ENCODE data around the gene TMEM45A. TPM values are rescaled to one million over a fixed set of nuclear protein-coding genes. Genes with fewer than 3 reads are reported as not detected.
"Not testable (repeated sequence)": the region's sequence is repeated elsewhere in the genome, so short reads cannot be mapped to it uniquely, and the experiment has no call there.

Gene TMEM45A
- total RNA-seq, 1 donor from 2014 or later, result 2.9 TPM

DNA sequence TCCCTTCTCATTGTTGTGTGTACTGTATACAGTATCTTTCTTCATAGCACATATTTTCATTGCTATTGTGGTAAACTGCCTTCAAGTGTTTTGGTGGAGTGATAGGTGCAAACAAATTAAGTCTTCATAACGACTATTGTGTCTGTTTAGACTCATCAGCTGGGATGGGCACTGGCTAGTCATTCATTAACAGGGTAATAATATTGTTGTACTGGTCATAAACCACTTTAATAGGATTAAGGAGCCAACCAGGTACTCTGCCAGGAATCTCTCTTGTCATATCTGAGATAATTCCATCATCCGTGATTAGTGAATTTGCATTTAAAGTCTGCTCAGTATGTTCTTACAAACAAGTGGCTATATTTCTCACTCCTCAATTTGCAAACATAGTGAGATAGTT lies 10.2 kb upstream of the TMEM45A start:
- no peak for FAIRE-seq
- DNase-seq (ENCODE audit: low spot score in 2 of 2), result no peak

DNA sequence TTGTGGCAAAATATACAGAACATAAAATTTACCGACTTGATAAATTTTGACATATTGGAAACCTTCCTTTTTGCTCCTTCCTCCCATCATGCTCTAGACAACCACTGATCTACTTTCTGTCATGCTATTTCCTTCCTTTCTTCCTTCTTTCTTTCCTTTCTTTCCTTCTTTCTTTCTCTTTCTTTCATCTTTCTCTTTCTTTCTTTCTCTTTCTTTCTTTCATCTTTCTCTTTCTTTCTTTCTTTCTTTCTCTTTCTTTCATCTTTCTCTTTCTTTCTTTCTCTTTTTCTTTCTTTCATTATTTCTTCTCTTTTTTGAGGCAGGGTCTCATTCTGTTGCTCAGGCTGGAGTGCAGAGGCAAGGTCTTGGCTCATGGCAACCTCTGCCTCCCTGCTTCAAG lies 8.9 kb upstream of the TMEM45A start:
- FAIRE-seq, result no peak
- DNase-seq (ENCODE audit: low spot score in 2 of 2), result no peak

DNA sequence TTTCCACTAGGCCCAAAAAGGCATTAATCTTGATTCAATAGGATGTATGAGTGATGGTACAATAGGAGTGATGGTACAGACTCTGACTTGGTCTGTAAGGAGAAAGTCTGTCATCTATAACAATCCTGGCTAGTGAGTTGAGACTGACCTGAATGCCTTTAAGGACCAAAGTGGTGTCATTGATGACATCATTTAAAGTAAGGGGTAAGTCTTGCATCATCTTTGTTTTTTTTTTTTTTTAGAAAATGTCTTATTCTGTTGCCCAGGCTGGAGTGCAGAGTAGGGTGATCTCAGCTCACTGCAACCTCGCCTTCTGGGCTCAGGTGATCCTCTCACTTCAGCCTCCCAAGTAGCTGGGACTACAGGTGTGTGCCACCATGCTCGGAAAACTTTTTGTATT lies 5.6 kb upstream of the TMEM45A start:
- DNase-seq (ENCODE audit: low spot score in 2 of 2) (no peak), FAIRE-seq (no peak)

DNA sequence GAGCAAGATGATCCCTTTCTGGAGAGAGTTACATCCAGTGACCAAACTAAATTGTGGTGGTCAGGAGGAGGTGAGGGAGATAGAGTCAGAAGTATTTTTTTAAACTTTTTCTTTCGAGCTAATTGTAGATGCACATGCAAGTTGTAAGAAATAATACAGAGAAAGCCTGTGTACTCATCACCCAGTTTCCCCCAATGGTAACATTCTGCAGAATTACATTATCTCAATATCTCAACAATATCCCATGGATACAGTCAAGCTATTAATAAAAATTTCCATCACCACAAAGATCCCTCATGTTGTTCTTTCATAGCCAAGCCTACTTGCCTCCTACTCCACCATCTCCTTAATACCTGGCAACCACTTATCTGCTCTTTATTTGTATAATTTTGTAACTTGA lies 3.3 kb upstream of the TMEM45A start:
- DNase-seq (ENCODE audit: low spot score in 2 of 2), result no peak
- no peak for FAIRE-seq

DNA sequence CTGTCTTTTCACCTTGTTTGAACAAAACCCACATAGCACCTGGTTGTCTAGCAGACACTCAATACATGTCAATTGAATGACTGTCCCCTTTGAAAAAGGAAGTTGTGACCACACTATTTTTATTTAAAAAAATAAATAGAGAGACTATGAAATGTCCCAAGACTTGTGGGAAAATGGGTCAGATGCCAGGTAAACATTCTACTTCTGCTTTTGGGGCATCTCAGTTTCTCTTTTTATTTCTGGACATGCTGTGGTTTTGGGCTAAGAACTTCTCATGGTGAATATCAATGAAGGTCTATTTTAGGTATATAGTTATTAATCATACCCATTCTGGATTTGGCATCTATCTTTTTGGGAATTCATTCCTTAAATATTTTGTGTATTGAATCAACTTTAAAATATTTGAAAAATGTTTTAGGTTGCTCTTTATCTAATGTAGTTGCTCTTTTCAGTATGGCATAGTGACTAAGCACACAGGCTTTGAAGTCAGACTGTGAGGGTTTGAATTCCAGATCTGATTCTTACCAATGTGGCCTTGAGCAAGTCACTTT lies 4.4 kb downstream of the TMEM45A start:
- no peak for DNase-seq (ENCODE audit: low spot score in 2 of 2)
- no peak for FAIRE-seq

DNA sequence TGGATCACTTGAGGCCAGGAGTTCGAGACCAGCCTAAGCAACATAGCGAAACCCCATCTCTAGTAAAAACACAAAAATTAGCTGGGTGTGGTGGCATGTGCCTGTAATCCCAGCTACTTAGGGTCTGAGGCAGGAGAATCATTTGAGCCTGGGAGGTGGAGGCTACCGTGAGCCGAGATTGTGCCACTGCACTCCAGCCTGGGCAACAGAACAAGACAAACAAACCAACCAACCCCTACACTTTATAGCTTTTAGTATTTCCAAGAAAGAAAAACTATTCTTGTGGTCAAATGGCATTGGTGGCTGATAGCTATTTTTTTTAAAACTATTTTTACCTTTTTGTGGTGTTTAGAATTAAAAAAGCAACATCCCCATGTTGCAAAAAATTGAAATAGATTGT lies 7.2 kb downstream of the TMEM45A start:
- FAIRE-seq, result no peak
- no peak for DNase-seq (ENCODE audit: low spot score in 2 of 2)

DNA sequence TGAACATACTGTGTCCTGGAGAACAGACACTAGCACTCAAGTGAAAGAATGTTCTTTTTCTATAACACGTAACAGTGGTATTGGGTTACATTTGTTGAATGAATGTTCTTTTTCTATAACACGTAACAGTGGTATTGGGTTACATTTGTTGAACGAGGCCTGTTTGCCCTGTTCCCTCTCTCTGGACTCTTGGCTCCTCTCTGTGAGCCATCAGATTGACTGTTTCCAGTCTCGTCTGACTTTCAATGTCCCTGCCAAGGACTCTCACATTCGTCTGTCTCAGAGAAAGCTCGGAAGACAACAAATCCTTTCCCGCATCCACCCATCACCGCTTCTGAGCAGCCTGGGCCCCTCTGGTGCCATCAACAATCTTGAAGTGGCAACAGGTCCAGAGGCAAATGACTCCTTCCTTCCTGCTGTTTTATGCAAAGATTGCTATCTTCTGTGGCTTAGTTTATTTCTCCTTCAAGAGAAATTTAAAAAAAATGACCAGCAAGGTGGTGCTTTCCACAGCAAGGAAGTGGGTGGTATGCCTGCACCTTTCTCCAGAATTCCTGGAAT lies 8.0 kb downstream of the TMEM45A start:
- FAIRE-seq (no peak), DNase-seq (ENCODE audit: low spot score in 2 of 2) (no peak)

DNA sequence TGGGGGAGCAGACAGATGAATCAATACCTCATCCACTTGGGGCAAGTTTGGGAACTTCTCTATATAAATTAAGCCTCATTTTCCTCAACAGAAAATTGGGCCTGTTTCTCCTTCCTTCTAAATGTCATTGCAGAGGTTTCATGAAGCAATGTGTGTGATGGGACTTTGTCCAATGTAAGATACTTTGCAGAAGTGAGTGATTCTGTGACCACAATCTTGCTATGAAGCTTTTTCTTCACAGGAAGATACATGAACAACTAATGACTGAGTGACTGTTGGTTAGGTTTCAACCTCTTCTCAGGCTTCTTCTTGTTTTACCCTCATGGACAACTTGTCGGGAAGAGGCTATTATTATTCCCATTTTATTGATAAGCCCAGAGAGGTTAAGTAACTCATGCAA lies 11.0 kb downstream of the TMEM45A start:
- no peak for FAIRE-seq
- DNase-seq (ENCODE audit: low spot score in 2 of 2), result no peak

DNA sequence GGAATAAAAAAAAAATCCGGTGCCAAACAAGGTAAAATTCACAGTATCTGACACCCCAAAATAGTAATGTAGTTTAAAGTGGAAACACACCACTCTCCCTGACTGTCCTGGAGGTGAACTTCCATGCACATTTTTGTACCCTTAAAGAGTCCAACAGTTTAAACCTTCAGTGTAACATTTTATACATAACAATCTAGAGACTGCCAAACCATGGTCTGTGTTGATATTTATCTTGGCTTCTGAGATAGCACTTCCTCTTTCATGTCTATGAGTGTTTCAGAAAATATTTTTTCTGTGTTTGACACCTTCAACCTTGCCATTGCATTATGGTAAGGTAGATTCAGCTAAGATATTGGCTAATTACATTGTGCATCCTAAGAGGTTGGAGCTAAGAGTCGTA lies 13.9 kb downstream of the TMEM45A start:
- no peak for DNase-seq (ENCODE audit: low spot score in 2 of 2)
- FAIRE-seq, result no peak

DNA sequence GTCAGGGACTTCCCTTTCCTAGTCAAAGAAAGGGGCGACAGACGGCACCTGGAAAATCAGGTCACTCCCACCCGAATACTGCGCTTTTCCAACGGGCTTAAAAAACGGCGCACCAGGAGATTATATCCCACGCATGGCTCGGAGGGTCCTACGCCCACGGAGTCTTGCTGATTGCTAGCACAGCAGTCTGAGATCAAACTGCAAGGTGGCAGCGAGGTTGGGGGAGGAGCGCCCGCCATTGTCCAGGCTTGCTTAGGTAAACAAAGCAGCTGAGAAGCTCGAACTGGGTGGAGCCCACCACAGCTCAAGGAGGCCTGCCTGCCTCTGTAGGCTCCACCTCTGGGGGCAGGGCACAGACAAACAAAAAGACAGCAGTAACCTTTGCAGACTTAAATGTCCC lies 17.4 kb downstream of the TMEM45A start:
- not testable (repeated sequence) for DNase-seq (ENCODE audit: low spot score in 2 of 2); FAIRE-seq

DNA sequence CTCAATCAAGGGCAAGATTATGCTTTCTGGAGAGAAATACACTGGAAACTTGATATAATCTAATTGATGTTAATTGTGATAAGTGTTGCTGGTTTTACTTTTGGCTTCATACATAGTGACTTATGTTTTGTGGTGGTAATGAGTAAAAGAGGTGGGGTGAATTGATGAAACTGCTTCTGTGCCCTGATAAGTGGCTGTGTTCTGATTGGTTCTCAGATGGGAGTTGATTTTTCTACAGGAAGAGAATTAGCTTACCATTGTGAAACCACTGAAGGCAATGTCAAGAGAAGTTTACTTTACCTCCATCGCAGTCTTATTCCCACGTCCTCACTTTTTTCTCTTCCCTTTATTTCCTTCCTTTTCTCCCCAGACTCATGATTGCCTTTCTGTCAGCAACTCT lies 23.8 kb downstream of the TMEM45A start:
- no peak for FAIRE-seq
- DNase-seq (ENCODE audit: low spot score in 2 of 2), result no peak

DNA sequence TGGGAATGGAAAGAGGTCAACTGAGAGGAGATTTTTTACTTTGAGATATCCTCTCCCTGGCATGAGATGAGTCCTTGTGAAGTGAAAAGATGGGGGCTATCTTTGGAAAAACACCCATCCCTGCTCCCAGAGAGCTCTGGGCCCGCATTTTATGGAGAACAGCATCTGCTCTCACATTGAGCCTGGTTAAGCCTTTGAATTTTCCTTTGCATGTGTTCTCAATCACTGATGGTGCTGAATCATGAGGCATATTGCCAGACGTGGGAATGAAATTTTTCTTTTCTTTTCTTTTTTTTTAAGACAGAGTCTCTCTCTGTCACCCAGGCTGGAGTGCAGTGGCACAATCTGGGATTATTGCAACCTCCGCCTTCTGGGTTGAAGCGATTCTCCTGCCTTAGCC lies 24.4 kb downstream of the TMEM45A start:
- no peak for DNase-seq (ENCODE audit: low spot score in 2 of 2)
- FAIRE-seq, result no peak

DNA sequence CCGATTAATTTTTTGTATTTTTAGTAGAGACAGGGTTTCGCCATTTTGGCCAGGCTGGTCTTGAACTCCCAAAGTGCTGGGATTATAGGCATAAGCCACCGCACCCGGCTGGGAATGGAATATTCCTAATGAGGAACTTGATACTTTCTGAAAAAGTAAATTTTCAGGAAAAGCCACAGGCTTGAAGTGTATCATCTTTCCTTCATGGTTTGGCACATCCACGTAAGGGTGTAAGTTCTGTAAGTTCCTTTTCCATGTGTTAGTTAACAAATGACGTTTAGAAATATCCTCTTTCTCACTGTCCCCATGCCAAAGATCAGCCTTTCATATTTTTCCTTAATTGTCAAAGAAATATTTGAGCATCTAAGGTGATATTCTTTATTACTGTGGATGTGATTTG lies 24.9 kb downstream of the TMEM45A start:
- no peak for DNase-seq (ENCODE audit: low spot score in 2 of 2)
- no peak for FAIRE-seq

DNA sequence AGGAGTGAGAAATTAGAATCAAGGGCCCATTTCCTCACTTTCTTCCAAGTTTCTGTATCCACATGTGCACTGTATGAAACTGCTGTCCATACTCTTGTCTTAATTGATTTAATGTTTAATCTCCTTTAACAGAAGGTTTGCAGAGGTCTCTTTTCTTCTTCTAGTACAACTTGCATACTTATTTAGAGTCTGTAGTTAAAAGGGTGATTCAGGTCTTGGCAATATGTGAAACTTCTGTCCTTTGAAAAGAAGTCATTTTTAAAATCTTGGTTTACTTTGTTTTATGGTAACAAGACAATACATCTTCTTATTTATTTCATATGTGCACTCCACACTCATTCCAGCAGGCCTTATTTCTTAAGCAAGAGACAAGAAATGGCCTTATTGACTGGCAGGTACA lies 25.8 kb downstream of the TMEM45A start:
- no peak for FAIRE-seq
- DNase-seq (ENCODE audit: low spot score in 2 of 2), result no peak

DNA sequence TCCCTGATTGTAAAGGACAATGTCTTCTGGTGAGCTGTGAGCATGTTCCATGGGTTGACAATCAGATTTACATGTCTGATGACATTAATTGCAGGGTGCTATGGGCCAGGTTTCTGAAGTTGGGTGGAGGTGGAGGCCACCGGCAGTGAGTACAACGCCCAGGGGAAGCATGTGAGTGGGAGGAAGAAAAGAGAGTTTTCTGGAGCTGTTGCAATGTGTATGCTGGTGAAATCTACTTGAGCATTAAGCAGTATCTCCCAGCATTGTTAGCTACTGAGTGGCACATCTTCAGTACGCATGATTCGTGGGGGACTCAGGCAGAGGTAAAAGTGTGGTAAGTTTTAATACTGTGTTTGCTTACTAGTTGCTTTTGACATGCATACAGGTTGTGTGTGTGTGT lies 26.6 kb downstream of the TMEM45A start:
- FAIRE-seq (no peak), DNase-seq (ENCODE audit: low spot score in 2 of 2) (no peak)

DNA sequence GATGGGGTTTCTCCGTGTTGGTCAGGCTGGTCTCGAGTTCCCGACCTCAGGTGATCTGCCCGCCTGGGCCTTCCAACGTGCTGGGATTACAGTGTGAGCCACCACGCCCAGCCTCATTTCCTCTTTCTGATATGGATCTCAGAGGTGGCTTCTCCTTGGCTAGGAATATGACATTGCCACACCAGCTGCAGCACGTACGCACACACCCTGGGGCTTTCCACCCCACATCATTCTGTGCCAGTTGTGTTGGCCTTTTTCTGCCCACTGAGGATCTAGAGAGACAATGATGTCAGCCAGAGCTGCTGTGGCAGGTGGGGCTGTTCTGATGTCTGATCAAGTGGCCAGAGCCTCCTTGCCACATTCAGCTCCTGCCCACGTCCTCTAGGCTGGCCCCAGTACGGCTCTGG lies 29.0 kb downstream of the TMEM45A start:
- no peak for DNase-seq (ENCODE audit: low spot score in 2 of 2)
- FAIRE-seq, result no peak

DNA sequence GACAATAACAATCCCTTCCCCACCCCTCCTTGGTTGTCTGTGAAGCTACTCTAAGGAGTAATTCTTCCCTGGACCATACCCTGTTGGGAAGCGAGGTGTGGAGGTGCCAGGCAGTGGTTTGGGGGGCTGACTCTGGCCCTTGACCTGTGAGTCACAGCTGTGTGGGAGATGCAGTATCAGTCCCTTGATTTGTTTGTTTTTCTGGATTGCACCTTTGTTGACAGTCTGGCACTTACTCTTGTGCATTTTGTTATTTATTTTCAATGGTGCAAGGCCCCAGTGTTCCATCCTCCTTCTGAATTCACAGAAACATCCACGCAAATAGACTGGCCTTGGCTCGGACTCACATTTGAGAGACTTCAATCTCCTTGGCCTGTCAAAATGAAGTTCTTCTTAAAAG lies 29.7 kb downstream of the TMEM45A start:
- FAIRE-seq (no peak), DNase-seq (ENCODE audit: low spot score in 2 of 2) (no peak)

DNA sequence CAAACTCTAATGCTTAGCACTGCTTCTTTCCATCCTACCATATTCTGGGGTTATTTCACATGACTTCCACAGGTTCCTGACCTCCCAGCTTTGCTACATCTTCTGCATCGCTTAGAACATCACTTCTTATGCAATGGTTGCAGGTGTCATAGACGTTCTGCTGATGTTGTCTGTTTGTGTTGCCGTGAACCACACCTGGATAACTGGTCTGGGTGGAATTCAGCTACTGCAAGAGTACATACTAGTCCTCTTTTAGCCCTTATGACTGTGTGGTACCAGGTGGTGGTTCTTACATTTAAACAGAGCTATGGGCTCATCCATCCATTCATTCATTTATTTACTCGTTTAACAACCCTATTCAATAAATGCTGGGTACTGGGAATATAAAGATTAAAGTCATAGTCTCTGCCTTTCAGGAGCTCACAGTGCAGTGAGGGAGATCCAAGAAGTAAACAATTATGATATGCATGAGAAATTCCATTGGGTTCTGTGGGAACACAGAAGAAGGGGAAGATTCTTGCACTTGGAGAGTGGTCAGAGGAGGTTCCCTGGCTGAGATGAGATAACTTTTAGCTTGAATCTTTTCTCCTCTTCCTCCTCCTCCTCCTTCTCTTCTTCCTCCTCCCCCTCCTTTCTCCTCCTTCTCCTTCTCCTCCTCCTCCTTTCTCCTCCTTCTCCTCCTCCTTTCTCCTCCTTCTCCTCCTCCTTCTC lies 30.8 kb downstream of the TMEM45A start:
- FAIRE-seq, result no peak

DNA sequence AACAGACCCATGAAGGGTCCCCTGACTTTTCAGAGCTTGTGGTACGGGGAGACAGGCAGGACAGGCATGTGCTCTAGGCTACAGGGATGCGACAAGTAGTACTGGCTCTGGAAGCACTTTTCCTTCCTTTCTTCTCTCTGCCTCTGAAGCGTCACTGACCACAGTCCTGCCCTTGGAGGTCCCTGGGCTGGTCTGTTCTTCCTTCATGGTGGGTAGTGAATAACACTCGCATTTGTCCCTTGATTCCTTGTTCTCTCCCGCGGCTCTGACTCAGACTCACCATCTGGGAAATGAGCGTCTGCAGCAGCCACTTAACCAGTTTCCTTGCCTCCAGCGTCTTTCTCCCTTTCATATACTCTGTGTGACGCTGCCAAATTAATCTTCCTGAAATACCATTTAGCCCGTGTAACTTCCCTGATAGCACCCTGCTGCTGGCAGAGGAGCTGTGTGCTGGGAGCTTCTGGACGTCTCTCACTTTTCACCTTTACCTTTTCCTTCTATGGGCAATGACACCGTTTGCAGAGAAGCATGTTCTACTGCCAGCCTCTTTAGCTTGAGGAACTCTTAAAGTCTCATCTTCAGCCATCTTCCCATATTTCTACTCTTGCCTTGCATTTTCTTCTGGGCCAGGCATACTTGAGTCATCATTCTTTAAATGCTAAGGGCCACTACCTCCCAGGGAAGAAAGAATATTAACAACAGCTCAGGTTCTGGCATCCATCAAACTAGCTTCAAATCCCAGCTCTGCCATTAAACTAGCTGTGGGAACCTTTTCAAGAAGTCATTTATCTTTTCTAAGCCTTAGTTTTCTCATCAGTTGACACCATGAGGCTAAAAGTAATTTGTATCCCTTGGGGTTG lies 33.6 kb downstream of the TMEM45A start:
- FAIRE-seq (no peak), DNase-seq (ENCODE audit: low spot score in 2 of 2) (no peak)

More for the DNA sequence above, 30.8 kb downstream of the TMEM45A start:
- DNase-seq (ENCODE audit: low spot score in 2 of 2), result no peak

DNA sequence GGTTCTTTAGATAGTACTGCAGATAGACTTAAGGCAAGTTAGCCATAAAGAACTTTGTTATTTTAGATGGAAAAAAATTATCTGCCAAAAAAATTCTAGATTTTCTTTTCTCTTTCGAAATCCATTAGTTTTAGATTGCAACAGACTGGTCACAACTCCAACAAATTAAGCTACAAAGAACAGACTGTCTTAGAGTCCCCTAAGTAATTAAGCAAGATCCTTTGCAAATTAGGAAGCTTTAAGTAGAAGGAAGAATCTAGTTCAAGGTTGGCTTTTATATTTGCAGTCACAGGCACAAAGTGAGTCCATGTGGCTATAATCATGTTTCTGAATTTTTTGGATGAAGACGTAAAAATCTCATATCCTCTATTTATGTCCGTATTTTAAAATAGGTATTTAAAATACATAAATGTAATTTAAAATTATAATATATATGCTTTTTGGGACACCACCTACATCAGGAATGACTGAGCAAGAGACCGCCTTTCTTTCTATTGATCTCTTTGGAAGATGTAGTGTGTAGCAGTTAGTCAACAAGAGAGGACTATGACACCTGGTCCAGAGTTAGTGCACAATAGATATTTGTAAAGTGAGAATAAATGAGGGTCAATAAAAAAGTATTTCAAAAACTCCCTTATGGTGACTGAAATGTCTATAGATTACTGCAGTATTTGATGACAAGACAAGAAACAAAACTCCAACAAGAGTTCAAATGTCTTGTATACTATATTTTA lies 34.4 kb downstream of the TMEM45A start:
- FAIRE-seq, result no peak

DNA sequence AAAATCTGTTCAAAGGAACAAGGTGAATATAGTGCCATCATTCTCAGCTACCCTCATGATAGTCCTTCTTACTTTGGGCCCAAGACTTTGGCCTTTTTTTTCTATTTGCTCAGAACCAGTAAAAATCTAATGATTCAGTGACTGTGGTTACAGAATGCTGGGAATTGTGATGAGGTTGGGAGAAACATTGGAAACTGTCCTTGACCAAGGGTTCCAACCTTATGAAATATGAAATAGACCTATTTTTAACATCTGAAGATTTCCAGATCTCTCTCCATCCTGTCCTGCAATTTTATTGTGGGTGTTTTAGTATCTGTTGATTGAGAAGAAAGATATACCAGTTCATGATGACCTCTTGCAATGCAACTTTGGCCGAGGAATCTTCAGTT lies 34.9 kb downstream of the TMEM45A start:
- DNase-seq (ENCODE audit: low spot score in 2 of 2), result no peak
- no peak for FAIRE-seq

More for the DNA sequence above, 34.4 kb downstream of the TMEM45A start:
- DNase-seq (ENCODE audit: low spot score in 2 of 2), result no peak
